Spleen (tissue), 11 donors: ENCODE data around the gene TLK1. TPM values are rescaled to one million over a fixed set of nuclear protein-coding genes. Genes with fewer than 3 reads are reported as not detected.
A peak's percentile ranks its signal among the peaks of the same experiment; 100 is the strongest.

Source experiments
- DNase-seq: peaks from one replicate; pipeline ENCODE4 v3.0.0-alpha.2; 2020
- H3K27ac ChIP-seq, 8 donors: fragments of 200-600 bp; sonication (generic) in 7 of 8; 1 replicate in 4 of 8; 2 replicates in 4 of 8; pipeline versions ENCODE4 v1.5.0 to v1.8.0; 2016 to 2021; ENCODE audit warnings: inconsistent platforms in 4 of 8, mild to moderate bottlenecking in 4 of 8, moderate library complexity in 1 of 8
- H3K27me3 ChIP-seq, 7 donors: fragments of 200-600 bp; sonication (generic) in 6 of 7; replicated peaks in 1 of 7; 1 replicate in 4 of 7; 2 replicates in 3 of 7; pipeline versions ENCODE4 v1.5.0 to v1.8.0; 2016 to 2021; ENCODE audit warnings: inconsistent platforms in 3 of 7, mild to moderate bottlenecking in 1 of 7
- H3K36me3 ChIP-seq, 6 donors: fragments of 200-600 bp; sonication (generic) in 5 of 6; 1 replicate in 4 of 6; 2 replicates in 2 of 6; pipeline versions ENCODE4 v1.5.0 to v1.8.0; 2016 to 2021; ENCODE audit warnings: inconsistent platforms in 2 of 6
- H3K4me1 ChIP-seq, 6 donors: fragments of 200-600 bp; sonication (generic) in 5 of 6; 1 replicate in 3 of 6; 2 replicates in 3 of 6; pipeline versions ENCODE4 v1.5.0 to v1.8.0; 2016 to 2021; ENCODE audit warnings: inconsistent platforms in 3 of 6
- H3K4me3 ChIP-seq, 8 donors: fragments of 200-600 bp; sonication (generic) in 7 of 8; 1 replicate in 4 of 8; 2 replicates in 4 of 8; pipeline versions ENCODE4 v1.5.0 to v1.8.0; 2016 to 2021; ENCODE audit warnings: inconsistent platforms in 4 of 8, mild to moderate bottlenecking in 4 of 8, moderate library complexity in 2 of 8
- H3K9me3 ChIP-seq, 8 donors: fragments of 200-600 bp; sonication (generic) in 7 of 8; 1 replicate in 4 of 8; 2 replicates in 4 of 8; pipeline versions ENCODE4 v1.5.0 to v1.8.0; 2016 to 2021; ENCODE audit warnings: inconsistent platforms in 4 of 8
- POLR2A ChIP-seq, 3 donors: fragments of 450-650 bp; IDR thresholded peaks; one replicate each; pipeline ENCODE4 v1.5.1; 2017; ENCODE audit warnings: antibody characterized with exemption in 3 of 3, mild to moderate bottlenecking in 1 of 3
- POLR2AphosphoS5 ChIP-seq, 3 donors: sonication (generic); formaldehyde crosslinking; IDR thresholded peaks; one replicate each; pipeline ENCODE4 v1.5.1; 2017; ENCODE audit warnings: antibody characterized with exemption in 3 of 3
- WGBS, 5 donors: extraction: QIAGEN DNeasy Blood & Tissue Kit in 3 of 5; methylation state at CpG; one replicate each; pipeline versions ENCODE4 v1.1.5 to v1.1.7; 2013 to 2018; 5-methylcytosine and 5-hydroxymethylcytosine counted together
- intact Hi-C: fragments of 100-400 bp; cut with DNase I; formaldehyde crosslinking; loops from one replicate; pipeline ENCODE4 v1.15.0; 2023; ENCODE audit warnings: low total_unique reads
- polyA plus RNA-seq, 3 donors: library from polyadenylated mRNA; stranded (reverse); fragments of 200-250 nt; gene quantifications; one replicate each; pipeline ENCODE4 v1.2.1, GENCODE V29; 2013
- total RNA-seq, 7 donors: library from RNA; depleted of rRNA in 3 of 7; stranded (reverse); fragments of >200 nt in 3 of 7; fragmentation: NEBNext Ultra II Directional in 4 of 7; extraction: Animal tissue kit (Norgen Biotek cat#: 25700) in 4 of 7; gene quantifications; one replicate each; pipeline versions ENCODE4 v1.1.0 to v1.2.1, GENCODE V29; 2016 to 2021
- TF ChIP-seq, protein P1 (sequence below), 11 experiments: fragments of 200-600 bp in 7 of 11; fragments of 450-650 bp in 4 of 11; sonication (generic) in 4 of 11; IDR thresholded peaks in 8 of 11; conservative IDR thresholded peaks in 3 of 11; 1 replicate in 7 of 11; 2 replicates in 4 of 11; pipeline versions ENCODE4 v1.4.0 to v1.8.0; 2016 to 2021; ENCODE audit warnings: antibody characterized with exemption in 11 of 11, inconsistent platforms in 4 of 11, mild to moderate bottlenecking in 1 of 11
- donor health status: healthy with polysubstance abuse.
- donor health status: DM: no; HTN: no; CAD: no; lungs with moderate emphysema.
- donor health status: DM: no; HTN: no; CAD: no.
- donor health status: Bipolar disorder and iron deficiency.
- donor health status: healthy.
- donor health status: DM: no; HTN: no; CAD: no.
- donor health status: DM: yes; HTN: yes; CAD: no.

The TLK1 gene
- total and polyA plus RNA-seq, 10 donors, result 19.7 to 100.0 (median 81.7) TPM

DNA sequence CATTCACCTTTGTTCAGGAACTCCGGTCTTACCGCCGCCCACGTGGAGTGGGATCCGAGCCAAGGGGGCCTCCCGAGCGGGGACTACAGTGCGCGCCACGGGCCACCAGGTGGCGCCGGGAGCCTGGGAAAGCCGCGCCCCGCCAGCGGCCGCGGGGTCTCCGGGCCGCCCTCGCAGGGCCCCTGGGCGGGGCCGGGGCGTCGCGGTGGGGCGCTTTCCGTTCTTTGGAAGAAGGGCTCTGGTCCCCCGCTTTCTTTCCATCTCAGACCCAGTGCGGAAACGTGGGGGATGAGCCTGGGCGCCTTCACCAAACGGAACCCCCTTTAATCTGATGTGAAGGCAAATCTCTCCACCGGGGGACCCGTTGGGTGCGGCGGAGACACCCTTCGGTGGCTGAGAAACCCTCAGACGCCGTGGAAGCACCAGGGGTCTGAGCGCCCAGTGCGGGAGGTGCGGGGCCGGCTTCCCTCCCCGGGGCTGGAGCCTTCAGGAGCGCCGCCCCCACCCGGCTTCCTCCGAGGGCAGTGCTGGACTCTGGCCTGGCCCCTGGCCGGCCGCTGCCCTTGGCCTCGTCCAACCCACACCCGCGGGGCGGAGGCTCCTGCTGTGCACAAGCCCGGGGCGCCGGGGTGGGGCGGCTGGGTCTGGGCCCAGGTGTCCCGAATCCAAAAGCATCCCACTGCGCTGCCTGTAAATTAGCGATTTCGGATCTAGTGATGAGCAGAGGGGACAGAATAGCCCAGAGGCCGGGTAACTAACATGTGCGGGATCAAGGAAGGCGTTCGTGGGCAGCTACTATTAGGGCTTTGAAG, 187.0 kb downstream of the TLK1 start:
- peak; percentile 95 for DNase-seq
- no peaks in the 10 kb centered on the region for H3K27me3 ChIP-seq
- H3K36me3 ChIP-seq, result peaks cover 0 to 3% (median 0%) of the 10 kb centered on the region in 6 donors
- H3K27ac ChIP-seq, result peak overlapping the region; percentile 53 to 84 (median 81)
- peaks cover 0 to 35% (median 14%) of the 10 kb centered on the region in 6 donors for H3K4me1 ChIP-seq
- TF ChIP-seq POLR2A (IDR thresholded peaks at IDR 0.05), result no peak
- peak; percentile 55 to 80 (median 64) for TF ChIP-seq POLR2AphosphoS5 (IDR thresholded peaks at IDR 0.05)
- TF ChIP-seq, protein P1, sequence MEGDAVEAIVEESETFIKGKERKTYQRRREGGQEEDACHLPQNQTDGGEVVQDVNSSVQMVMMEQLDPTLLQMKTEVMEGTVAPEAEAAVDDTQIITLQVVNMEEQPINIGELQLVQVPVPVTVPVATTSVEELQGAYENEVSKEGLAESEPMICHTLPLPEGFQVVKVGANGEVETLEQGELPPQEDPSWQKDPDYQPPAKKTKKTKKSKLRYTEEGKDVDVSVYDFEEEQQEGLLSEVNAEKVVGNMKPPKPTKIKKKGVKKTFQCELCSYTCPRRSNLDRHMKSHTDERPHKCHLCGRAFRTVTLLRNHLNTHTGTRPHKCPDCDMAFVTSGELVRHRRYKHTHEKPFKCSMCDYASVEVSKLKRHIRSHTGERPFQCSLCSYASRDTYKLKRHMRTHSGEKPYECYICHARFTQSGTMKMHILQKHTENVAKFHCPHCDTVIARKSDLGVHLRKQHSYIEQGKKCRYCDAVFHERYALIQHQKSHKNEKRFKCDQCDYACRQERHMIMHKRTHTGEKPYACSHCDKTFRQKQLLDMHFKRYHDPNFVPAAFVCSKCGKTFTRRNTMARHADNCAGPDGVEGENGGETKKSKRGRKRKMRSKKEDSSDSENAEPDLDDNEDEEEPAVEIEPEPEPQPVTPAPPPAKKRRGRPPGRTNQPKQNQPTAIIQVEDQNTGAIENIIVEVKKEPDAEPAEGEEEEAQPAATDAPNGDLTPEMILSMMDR (IDR thresholded peaks at IDR 0.05 in 8 of 11, conservative IDR thresholded peaks at IDR 0.05 in 3 of 11), result peak; percentile 74 to 98 (median 95)
- 7 to 17% (median 10%) methylated on average over 32 to 67 of the region's 67 CpGs for WGBS, 5 donors
- intact Hi-C loops, result loop anchor here (2.0 to 10.0 kb wide), 3 partner anchors 181 to 1131 kb away; partner anchors contain the start of gene DLX2
- peak overlapping the region; percentile 32 to 77 (median 58) for H3K4me3 ChIP-seq
- H3K9me3 ChIP-seq, result no peaks in the 10 kb centered on the region

DNA sequence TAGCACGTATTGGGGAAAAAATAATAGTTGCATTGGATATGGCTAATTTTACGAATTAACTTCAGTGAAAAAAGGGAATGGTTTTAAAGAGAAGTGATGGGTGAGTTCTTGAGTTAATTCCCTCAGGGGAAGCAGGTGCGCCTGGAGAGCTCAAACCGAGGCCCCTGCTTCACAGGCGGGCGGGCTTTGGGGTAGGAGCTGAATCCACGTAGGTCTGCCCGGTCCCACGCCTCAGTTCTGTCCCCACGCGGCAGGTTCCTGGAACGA, 187.5 kb downstream of the TLK1 start:
- DNase-seq, result no peak
- intact Hi-C loops, result loop anchor here (2.0 to 10.0 kb wide), 3 partner anchors 182 to 1132 kb away; partner anchors contain the start of gene DLX2
- no peak for TF ChIP-seq POLR2AphosphoS5 (IDR thresholded peaks at IDR 0.05)
- TF ChIP-seq POLR2A (IDR thresholded peaks at IDR 0.05), result no peak
- TF ChIP-seq, protein P1 (IDR thresholded peaks at IDR 0.05 in 8 of 11, conservative IDR thresholded peaks at IDR 0.05 in 3 of 11), result no peak
- Histone ChIP-seq H3K4me1 (peaks cover 0 to 36% (median 14%) of the 10 kb centered on the region in 6 donors), H3K27me3 (no peaks in the 10 kb centered on the region), H3K36me3 (peaks cover 0 to 9% (median 0%) of the 10 kb centered on the region in 6 donors), H3K27ac (peak overlapping the region in 7 of 8 donors; percentile 55 to 84 (median 83)), H3K9me3 (no peaks in the 10 kb centered on the region), H3K4me3 (peak overlapping the region; percentile 32 to 77 (median 58))
- WGBS, 5 donors, result 4 to 7% (median 6%) methylated on average over 12 of the region's 12 CpGs

DNA sequence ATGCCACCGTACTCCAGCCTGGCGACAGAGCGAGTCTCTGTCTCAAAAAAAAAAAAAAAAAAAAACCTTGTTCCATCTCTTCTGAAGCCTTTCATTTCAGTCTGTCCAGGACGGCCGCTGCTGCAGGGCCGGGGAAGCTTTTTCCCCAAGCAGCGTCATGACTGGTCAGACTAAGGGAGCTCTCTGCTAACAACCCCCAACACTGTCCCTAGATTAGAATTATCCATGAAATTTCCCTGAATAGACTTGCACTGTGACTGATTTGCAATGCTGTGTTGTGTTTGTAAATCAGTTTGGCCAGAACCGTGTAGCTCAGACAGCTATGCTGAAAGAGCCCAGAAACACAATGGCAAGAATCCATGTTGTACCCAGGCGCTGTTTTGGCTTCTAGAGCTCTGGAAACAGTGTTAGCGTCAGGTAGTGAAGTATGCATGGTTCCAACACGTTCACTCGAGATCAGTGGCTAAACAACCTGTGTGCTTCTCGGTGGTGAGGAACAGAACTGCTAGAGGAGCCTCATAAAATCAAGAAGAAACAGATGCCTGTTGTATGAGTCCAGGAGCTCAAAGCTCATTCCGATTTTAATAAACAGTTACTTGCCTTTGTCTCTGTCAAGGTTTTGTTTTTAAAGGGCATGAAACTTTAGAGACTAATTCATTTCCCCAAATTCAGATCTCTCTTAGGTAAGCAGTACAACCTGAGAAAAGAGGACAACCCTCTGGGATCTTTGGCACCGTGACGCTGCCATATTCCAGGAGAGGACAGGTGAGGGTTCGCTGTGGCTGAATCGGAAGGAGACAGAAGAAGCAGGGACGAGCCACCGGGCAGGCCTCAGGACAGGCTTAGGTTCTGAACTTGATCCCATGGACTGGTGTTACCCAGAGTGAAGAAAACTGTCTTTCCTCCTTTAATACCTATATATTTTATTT, 188.1 kb downstream of the TLK1 start:
- intact Hi-C loops, result loop anchor here (2.0 to 10.0 kb wide), 3 partner anchors 182 to 1132 kb away; partner anchors contain the start of gene DLX2
- Histone ChIP-seq H3K9me3 (no peaks in the 10 kb centered on the region), H3K27me3 (no peaks in the 10 kb centered on the region), H3K36me3 (peaks cover 0 to 15% (median 0%) of the 10 kb centered on the region in 6 donors), H3K4me1 (peaks cover 0 to 36% (median 14%) of the 10 kb centered on the region in 6 donors), H3K27ac (peak overlapping the region in 2 of 8 donors; percentile 79 to 83), H3K4me3 (peak overlapping the region in 3 of 8 donors; percentile 62 to 77 (median 63))
- WGBS, 5 donors, result 86 to 91% (median 88%) methylated on average over 20 of the region's 20 CpGs
- TF ChIP-seq, protein P1 (IDR thresholded peaks at IDR 0.05 in 8 of 11, conservative IDR thresholded peaks at IDR 0.05 in 3 of 11), result no peak
- TF ChIP-seq POLR2AphosphoS5 (IDR thresholded peaks at IDR 0.05) (no peak), POLR2A (IDR thresholded peaks at IDR 0.05) (no peak)
- DNase-seq, result no peak
